GM13977 (cell line): ENCODE measurements around the gene VGF.

Experiments used
- DNase-seq: peaks from one replicate; pipeline ENCODE4 v3.0.0; 2012; ENCODE audit warnings: low spot score
- in situ Hi-C: fragments of 300-500 bp; cut with MboI; formaldehyde crosslinking; loops from one replicate; pipeline ENCODE4 v1.12.0; 2022; ENCODE audit warnings: low sequenced_read_pairs, low pct_unique_long_range_greater_than_20kb, mixed read lengths, inconsistent platforms; ENCODE audit not compliant: unreplicated experiment
- TF ChIP-seq, protein P1 (sequence below): IDR thresholded peaks from 2 replicates; pipeline ENCODE4 v1.5.1; 2012; ENCODE audit warnings: mild to moderate bottlenecking, control low read depth; ENCODE audit not compliant: insufficient read depth; ENCODE audit errors: extremely low read depth, missing control alignments

Gene VGF

GRCh38 chr7:101198476-101198875 is 33.1 kb upstream of the VGF start:
- TF ChIP-seq, protein P1, sequence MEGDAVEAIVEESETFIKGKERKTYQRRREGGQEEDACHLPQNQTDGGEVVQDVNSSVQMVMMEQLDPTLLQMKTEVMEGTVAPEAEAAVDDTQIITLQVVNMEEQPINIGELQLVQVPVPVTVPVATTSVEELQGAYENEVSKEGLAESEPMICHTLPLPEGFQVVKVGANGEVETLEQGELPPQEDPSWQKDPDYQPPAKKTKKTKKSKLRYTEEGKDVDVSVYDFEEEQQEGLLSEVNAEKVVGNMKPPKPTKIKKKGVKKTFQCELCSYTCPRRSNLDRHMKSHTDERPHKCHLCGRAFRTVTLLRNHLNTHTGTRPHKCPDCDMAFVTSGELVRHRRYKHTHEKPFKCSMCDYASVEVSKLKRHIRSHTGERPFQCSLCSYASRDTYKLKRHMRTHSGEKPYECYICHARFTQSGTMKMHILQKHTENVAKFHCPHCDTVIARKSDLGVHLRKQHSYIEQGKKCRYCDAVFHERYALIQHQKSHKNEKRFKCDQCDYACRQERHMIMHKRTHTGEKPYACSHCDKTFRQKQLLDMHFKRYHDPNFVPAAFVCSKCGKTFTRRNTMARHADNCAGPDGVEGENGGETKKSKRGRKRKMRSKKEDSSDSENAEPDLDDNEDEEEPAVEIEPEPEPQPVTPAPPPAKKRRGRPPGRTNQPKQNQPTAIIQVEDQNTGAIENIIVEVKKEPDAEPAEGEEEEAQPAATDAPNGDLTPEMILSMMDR = no peak
- DNase-seq = no peak
- in situ Hi-C loops = no loop called here

DNA sequence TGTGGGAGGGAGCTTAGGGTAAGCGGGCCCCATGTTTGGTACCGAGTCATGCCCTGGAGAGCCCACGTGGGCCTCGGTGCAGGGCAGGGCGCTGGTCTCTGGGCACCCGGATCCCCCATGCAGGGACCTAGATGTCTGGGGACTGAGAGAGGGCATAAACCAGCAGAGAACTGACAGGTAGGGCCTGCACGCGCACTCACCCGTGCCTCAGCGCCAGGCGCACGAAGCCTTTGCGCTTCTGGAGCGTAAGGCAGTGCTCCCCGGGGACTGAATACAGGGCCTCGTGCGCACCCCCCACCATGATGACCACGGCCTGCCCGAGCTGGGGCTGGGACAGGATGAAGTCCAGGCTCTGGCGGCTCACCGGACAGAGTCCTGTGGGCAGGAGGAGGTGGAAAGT is 32.6 kb upstream of the VGF start:
- in situ Hi-C loops = no loop called here
- TF ChIP-seq, protein P1 = no peak
- DNase-seq = no peak

- TF ChIP-seq, protein P1 = no peak
- in situ Hi-C loops = no loop called here
- no peak for DNase-seq
These were observed 30.5 kb upstream of the VGF start for GRCh38 chr7:101195884-101196283.

DNA sequence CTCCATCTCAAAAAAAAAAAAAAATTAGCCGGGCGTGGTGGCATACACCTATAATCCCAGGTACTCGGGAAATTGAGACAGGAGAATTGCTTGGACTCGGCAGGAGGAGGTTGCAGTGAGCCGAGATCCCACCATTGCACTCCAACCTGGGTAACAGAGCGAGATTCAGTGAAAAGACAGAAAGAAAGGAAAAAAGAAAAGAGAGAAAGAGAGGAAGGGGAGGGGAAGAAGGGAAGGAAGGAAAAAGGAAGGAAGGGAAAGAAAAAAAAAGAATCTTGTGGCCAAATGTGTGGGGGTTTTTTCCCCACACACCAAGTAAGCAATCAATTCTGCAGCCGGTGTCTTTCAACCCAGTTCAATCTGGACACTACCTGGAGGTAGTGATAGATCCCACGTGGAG is 23.7 kb upstream of the VGF start:
- TF ChIP-seq, protein P1 = no peak
- in situ Hi-C loops = no loop called here
- no peak for DNase-seq

DNA sequence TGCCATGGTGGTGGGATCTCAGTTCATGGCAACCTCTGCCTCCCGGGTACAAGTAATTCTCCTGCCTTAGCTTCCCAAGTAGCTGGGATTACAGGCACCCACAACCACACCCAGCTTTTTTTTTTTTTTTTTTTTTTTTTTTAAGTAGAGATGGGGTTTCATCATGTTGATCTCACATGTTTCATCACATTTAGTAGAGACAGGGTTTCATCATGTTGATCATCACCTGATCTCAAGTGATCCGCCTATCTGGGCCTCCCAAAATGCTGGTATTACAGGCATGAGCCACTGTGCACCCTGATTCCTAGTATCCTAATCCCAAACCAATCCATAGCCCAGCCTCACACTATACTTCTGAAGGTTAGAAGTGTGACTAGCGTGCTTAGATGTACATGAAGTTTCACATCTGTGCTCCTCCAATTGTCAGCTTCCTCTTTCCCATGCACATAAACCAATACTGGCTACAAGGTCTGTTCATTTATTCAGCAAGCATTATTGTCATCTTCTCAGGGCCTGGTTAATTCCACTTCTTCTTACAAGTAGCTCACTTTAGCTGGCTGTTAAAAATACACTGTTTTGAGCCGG is 21.6 kb upstream of the VGF start:
- TF ChIP-seq, protein P1 = no peak
- DNase-seq = no peak
- in situ Hi-C loops = no loop called here

- TF ChIP-seq, protein P1 = no peak
- in situ Hi-C loops = no loop called here
- no peak for DNase-seq
These were observed 20.8 kb upstream of the VGF start for GRCh38 chr7:101186194-101186593.
